Fibroblast of the aortic adventitia (primary cell): ENCODE data around the gene ZFAND6. TPM values are rescaled to one million over a fixed set of nuclear protein-coding genes. Genes with fewer than 3 reads are reported as not detected.
"Not testable (repeated sequence)": the region's sequence is repeated elsewhere in the genome, so short reads cannot be mapped to it uniquely, and the experiment has no call there.

Experiments used
- DNase-seq: peaks from one replicate; pipeline ENCODE4 v3.0.0-alpha.2; 2010; ENCODE audit warnings: low read depth
- H3K4me3 ChIP-seq: 2 replicates; pipeline ENCODE4 v1.5.1; 2011; ENCODE audit warnings: low read depth, mild to moderate bottlenecking, control low read depth, low read length, moderate library complexity
- CTCF ChIP-seq: IDR thresholded peaks from 2 replicates; pipeline ENCODE4 v1.5.1; 2011; ENCODE audit warnings: mild to moderate bottlenecking, low read length, control low read depth, inconsistent platforms; ENCODE audit not compliant: insufficient read depth
- total RNA-seq: library from RNA; depleted of rRNA; stranded (reverse); fragments of >200 nt; gene quantifications from 2 replicates; pipeline ENCODE4 v1.2.3, GENCODE V29; 2012; ENCODE audit warnings: low replicate concordance

ZFAND6 gene
- total RNA-seq, 1 donor, result 125 TPM

GRCh38 chr15:80034629-80035028, 24.8 kb upstream of the ZFAND6 start:
- no peak for DNase-seq
- H3K4me3 ChIP-seq, result no peak overlapping the region
- no peak for TF ChIP-seq CTCF

- no peak for DNase-seq
- TF ChIP-seq CTCF, result no peak
- H3K4me3 ChIP-seq, result no peak overlapping the region
Measured at GRCh38 chr15:80036071-80036470, 23.4 kb upstream of the ZFAND6 start.

GRCh38 chr15:80041494-80042253, 17.8 kb upstream of the ZFAND6 start:
- no peak for TF ChIP-seq CTCF
- no peak for DNase-seq

GRCh38 chr15:80042568-80042967, 16.9 kb upstream of the ZFAND6 start:
- H3K4me3 ChIP-seq, result no peak overlapping the region
- DNase-seq, result no peak
- no peak for TF ChIP-seq CTCF

More at GRCh38 chr15:80041494-80042253, 17.8 kb upstream of the ZFAND6 start:
- no peak overlapping the region for H3K4me3 ChIP-seq

GRCh38 chr15:80045219-80045618, 14.3 kb upstream of the ZFAND6 start:
- H3K4me3 ChIP-seq, DNase-seq: not testable (repeated sequence)

- no peak overlapping the region for H3K4me3 ChIP-seq
- DNase-seq, result no peak
- no peak for TF ChIP-seq CTCF
Measured at GRCh38 chr15:80049046-80049445, 10.4 kb upstream of the ZFAND6 start.

- no peak for DNase-seq
- no peak overlapping the region for H3K4me3 ChIP-seq
- TF ChIP-seq CTCF, result no peak
Measured at GRCh38 chr15:80052597-80053304, 6.7 kb upstream of the ZFAND6 start.
